Progenitor cell of endocrine pancreas (in vitro differentiated cells): Measurements from ENCODE around the gene TSPAN4. TPM values are rescaled to one million over a fixed set of nuclear protein-coding genes. Genes with fewer than 3 reads are reported as not detected.
A peak's percentile ranks its signal among the peaks of the same experiment; 100 is the strongest.

ENCODE experiments used
- DNase-seq: peaks from one replicate; pipeline ENCODE4 v3.0.0; 2021; ENCODE audit warnings: low spot score; ENCODE audit not compliant: unreplicated experiment
- H3K27ac Mint-ChIP-seq: 2 replicates; pipeline ENCODE4 v1.8.0; 2021; ENCODE audit warnings: mild to moderate bottlenecking, moderate library complexity, mixed read lengths
- H3K27me3 Mint-ChIP-seq: 2 replicates; pipeline ENCODE4 v1.8.0; 2021; ENCODE audit warnings: mixed read lengths
- H3K36me3 Mint-ChIP-seq: 2 replicates; pipeline ENCODE4 v1.8.0; 2022; ENCODE audit warnings: mixed read lengths; ENCODE audit not compliant: insufficient read depth
- H3K4me1 Mint-ChIP-seq: 2 replicates; pipeline ENCODE4 v1.8.0; 2021; ENCODE audit warnings: low read depth, mixed read lengths
- H3K4me3 Mint-ChIP-seq: 2 replicates; pipeline ENCODE4 v1.8.0; 2021; ENCODE audit warnings: low read depth, mild to moderate bottlenecking, moderate library complexity, mixed read lengths
- H3K9me3 Mint-ChIP-seq: 2 replicates; pipeline ENCODE4 v1.8.0; 2021; ENCODE audit warnings: low read depth, mixed read lengths
- total RNA-seq: library from RNA; stranded (reverse); gene quantifications from 2 replicates; pipeline ENCODE4 v1.2.1, GENCODE V29; 2021
- TF ChIP-seq, protein P1 (sequence below): fragments of 200-600 bp; sonication (generic); IDR thresholded peaks from one replicate; pipeline ENCODE4 v1.5.0; 2021; ENCODE audit warnings: antibody characterized with exemption, mild to moderate bottlenecking; ENCODE audit not compliant: unreplicated experiment

TSPAN4 gene
- total RNA-seq, 1 donor from 2014 or later, result 24.9 TPM

GRCh38 chr11:845872-846495 lies 3.3 kb downstream of the TSPAN4 start:
- Mint-ChIP-seq H3K4me3 (no peak overlapping the region), H3K9me3 (no peaks in the 10 kb centered on the region), H3K36me3 (no peaks in the 10 kb centered on the region), H3K4me1 (peaks cover 14% of the 10 kb centered on the region), H3K27ac (no peak overlapping the region), H3K27me3 (peaks cover 5% of the 10 kb centered on the region)
- TF ChIP-seq, protein P1, sequence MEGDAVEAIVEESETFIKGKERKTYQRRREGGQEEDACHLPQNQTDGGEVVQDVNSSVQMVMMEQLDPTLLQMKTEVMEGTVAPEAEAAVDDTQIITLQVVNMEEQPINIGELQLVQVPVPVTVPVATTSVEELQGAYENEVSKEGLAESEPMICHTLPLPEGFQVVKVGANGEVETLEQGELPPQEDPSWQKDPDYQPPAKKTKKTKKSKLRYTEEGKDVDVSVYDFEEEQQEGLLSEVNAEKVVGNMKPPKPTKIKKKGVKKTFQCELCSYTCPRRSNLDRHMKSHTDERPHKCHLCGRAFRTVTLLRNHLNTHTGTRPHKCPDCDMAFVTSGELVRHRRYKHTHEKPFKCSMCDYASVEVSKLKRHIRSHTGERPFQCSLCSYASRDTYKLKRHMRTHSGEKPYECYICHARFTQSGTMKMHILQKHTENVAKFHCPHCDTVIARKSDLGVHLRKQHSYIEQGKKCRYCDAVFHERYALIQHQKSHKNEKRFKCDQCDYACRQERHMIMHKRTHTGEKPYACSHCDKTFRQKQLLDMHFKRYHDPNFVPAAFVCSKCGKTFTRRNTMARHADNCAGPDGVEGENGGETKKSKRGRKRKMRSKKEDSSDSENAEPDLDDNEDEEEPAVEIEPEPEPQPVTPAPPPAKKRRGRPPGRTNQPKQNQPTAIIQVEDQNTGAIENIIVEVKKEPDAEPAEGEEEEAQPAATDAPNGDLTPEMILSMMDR, result no peak
- no peak for DNase-seq

DNA sequence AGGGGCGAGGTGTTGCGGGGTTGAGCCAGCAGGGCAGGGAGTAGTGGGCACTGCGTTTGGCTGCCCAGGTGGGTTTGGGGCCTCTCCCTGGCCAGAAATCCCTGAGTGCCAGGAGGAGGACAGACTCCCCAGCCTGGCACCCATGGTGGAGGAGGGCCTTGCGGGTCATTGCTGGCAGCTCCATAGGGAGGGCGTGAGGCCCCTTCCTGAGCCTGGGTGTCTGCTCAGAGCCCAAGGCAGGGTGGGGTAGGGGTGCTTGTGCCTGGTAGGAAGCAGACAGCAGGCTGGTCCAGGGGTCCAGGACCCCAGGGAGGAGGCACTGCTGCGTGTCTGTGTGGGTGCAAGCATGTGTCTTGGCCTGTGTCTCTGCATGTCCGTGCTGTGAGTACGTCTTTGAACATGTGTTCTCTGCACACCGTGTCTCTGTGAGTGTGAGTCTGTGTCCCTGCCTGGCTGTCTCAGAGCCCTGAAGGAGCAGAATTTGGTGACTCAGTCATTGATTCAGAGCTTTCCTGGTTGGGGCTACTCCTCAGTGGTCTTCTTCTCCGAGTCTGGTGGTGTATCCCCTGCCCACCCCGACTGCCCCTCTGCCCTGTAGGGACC lies 3.9 kb downstream of the TSPAN4 start:
- Mint-ChIP-seq H3K4me1 (peaks cover 10% of the 10 kb centered on the region), H3K27me3 (peaks cover 8% of the 10 kb centered on the region), H3K27ac (no peak overlapping the region), H3K9me3 (no peaks in the 10 kb centered on the region), H3K4me3 (no peak overlapping the region), H3K36me3 (no peaks in the 10 kb centered on the region)
- no peak for DNase-seq
- TF ChIP-seq, protein P1, result no peak

DNA sequence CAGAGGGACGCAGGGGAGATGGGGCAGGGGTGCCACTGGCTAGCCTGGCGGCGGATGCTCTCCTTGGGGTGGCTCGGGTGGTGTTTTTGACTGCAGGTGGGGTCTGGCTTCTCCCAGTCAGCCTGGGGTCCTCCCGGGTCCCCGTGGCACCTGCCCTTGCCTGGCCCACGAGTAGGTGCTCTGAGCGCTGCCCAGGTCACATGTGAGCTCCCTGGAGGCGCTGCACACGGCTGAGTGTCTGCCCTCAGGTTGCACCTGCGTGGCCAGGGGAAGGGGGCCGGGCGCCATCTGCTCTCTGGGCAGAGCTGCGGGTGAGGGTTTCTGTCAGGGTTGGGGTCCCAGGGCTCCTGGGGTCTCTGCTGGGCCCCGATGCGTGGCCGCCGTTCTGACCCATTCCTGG lies 5.2 kb downstream of the TSPAN4 start:
- H3K9me3 Mint-ChIP-seq, result no peaks in the 10 kb centered on the region
- H3K27me3 Mint-ChIP-seq, result peaks cover 11% of the 10 kb centered on the region
- TF ChIP-seq, protein P1, result no peak
- H3K4me1 Mint-ChIP-seq, result peaks cover 10% of the 10 kb centered on the region
- H3K27ac Mint-ChIP-seq, result no peak overlapping the region
- no peak overlapping the region for H3K4me3 Mint-ChIP-seq
- H3K36me3 Mint-ChIP-seq, result no peaks in the 10 kb centered on the region
- DNase-seq, result no peak

DNA sequence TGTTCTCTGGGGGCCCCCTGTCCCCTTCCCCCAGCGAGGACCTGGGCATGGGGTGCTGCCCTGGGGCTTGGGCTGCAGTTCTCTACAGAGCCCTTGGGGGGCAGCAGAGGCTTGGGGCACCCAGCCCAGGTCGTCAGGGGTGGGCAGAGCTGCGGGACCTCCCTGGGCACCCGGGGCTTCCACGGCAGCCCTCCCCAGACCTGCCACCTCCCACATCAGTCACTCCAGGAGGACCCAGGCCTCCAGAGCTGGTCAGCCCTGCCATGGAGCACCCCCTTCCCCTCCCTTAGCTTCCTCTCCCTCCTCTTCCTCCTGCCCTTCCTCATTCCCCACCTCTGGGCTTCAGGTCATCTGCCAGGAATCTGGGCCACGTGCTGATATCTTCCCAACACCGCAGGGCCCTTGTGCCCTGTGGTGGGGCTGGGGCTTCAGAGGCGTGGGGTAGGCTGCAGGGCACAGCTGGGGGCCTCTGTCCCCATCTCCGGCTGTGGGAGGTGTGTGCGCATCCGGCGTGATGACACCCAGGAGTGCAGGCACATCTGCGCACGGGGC lies 5.8 kb downstream of the TSPAN4 start:
- peak overlapping the region; percentile 38 for H3K4me3 Mint-ChIP-seq
- H3K4me1 Mint-ChIP-seq, result peaks cover 9% of the 10 kb centered on the region
- H3K36me3 Mint-ChIP-seq, result no peaks in the 10 kb centered on the region
- DNase-seq, result peak; percentile 41
- H3K27me3 Mint-ChIP-seq, result peaks cover 11% of the 10 kb centered on the region
- peak overlapping the region; percentile 13 for H3K27ac Mint-ChIP-seq
- no peaks in the 10 kb centered on the region for H3K9me3 Mint-ChIP-seq
- TF ChIP-seq, protein P1, result peak; percentile 64

GRCh38 chr11:849104-849824 lies 6.6 kb downstream of the TSPAN4 start:
- Mint-ChIP-seq H3K9me3 (no peaks in the 10 kb centered on the region), H3K4me1 (peaks cover 6% of the 10 kb centered on the region), H3K36me3 (no peaks in the 10 kb centered on the region), H3K4me3 (peak overlapping the region; percentile 69), H3K27ac (no peak overlapping the region), H3K27me3 (peaks cover 11% of the 10 kb centered on the region)
- TF ChIP-seq, protein P1, result no peak
- peak; percentile 60 for DNase-seq
